Fibroblast of the conjunctiva (primary cell): ENCODE measurements around the gene ZNF260.
"Not testable (repeated sequence)": the region's sequence is repeated elsewhere in the genome, so short reads cannot be mapped to it uniquely, and the experiment has no call there.

Source experiments
- DNase-seq: peaks from one replicate; pipeline ENCODE4 v3.0.0-alpha.2; 2010; ENCODE audit warnings: low read depth

Gene ZNF260

DNA sequence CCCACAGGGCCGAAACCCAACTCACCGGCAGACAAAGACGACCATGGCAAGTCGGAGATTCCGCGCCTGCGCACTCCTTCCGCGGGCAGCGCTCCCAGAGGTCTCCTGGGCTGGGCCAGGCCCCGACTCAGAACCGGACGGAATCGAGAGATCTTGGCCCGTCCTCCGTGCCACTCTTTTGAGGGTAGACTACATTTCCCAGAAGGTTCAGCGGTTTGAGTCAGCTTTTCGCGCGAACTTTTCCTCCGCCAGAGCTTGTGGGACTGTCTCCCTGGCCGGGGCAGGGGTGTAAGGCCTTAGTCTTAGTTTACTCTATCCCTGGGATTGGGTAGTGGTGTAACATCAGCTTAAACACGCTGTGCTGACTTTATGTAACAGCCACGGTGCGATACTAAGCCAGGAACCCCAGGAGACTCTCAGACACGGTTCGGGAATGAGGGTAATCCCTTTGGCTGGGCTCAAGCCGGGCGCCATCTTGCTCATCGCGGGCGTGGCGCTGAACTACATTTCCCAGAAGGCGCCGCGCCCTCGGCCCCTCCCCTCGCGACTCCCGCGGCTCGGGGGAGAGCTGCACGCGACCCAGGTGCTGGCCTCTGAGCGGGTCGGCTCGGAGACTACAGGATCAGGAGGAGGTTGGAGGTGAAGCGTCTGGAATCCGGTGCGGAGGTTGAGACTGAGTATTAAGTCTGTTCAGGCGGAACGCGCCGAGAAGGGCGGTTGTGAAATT, at the start of gene ZNF260:
ZNF260 (minus strand) TSS at position 78 of the 727 bp plus-strand sequence. CDS start 13,033 bp downstream, outside the sequence.
- peak; percentile 96 for DNase-seq

DNA sequence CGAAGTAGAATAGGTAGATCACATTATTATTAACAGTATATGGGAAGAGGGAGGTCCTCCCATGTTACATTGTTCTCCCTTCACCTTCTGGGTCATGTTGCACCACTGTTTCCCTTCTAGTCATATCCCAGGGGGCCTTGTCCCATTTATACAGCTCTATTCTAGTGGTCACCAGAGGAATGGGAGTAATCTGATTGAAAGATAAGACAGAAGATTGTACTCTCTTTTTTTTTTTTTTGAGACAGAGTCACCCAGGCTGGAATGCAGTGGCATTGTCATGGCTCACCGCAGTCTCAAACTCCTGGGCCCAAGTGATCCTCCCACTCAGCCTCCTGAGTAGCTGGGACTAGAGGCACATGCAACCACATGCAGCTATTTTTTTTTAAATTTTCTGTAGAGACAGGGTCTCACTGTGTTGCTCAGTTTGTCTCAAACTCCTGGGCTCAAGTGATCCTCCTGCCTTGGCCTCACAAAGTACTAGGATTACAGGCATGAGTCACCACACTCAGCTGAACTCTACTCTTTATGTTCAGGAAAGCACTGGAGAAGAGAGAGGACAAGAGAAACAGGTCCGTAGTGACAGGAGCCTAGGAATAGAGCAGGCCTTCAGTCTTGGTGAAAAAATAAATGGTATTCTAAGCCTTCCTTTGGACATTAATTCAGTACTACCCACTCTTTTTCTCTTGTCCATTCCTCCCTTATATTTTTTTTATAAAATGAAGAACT, 49.4 kb upstream of the ZNF260 start:
- no peak for DNase-seq

DNA sequence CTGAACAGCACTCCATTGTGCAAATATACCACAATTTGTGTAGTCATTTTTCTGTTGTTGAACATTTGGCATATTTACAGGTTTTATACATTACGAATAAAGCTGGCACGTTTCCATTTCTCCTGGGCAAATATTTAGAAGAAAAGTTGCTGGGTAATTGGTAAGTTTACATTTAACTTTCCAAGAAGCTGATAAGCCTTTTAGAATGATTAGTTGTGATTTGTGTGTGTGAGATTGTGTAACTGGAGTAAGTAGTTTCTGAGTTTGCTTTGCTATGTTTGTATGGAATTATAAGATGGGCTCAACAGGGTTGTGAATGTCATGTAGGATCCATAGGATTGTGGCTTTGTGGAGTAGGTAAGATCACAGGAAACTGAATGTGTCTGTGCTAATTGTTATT, 46.7 kb upstream of the ZNF260 start:
- no peak for DNase-seq

DNA sequence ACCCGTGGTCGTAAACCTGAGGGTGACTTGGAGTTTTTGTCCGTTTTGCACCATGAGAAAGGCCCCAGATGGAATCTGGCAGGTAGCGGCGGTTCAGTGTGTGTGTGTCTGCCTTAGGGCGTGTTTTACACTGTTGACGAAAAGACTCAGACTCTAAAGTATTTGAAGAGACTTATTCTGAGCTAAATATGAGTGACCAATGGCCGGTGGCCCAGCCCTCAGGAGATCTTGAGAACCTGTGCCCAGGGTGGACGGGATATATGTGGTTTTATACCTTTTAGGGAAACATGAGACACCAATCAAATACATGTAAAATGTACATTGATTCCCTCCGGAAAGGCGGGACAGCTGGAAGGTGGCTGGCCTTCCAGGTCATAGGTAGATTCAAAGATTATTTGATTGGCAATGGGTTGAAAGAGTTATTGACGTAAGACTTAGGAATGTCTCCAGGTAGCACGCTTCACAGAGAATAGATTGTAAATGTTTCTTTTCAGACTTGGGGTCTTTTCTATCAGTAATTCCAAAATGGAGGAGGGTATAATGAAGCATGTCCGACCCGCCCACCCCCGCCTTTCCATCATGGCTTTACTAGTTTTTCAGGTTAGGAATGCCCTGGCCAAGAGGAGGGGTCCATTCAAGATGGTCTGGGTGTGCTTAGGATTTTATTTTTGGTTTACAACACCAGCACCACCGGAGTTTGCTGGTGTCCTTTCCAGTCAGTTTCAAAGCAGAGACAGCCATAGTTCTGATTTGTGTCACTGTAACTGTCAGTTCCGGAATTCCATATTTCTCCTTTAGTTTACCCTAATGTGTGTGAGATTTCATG, 46.0 kb upstream of the ZNF260 start:
- no peak for DNase-seq

DNA sequence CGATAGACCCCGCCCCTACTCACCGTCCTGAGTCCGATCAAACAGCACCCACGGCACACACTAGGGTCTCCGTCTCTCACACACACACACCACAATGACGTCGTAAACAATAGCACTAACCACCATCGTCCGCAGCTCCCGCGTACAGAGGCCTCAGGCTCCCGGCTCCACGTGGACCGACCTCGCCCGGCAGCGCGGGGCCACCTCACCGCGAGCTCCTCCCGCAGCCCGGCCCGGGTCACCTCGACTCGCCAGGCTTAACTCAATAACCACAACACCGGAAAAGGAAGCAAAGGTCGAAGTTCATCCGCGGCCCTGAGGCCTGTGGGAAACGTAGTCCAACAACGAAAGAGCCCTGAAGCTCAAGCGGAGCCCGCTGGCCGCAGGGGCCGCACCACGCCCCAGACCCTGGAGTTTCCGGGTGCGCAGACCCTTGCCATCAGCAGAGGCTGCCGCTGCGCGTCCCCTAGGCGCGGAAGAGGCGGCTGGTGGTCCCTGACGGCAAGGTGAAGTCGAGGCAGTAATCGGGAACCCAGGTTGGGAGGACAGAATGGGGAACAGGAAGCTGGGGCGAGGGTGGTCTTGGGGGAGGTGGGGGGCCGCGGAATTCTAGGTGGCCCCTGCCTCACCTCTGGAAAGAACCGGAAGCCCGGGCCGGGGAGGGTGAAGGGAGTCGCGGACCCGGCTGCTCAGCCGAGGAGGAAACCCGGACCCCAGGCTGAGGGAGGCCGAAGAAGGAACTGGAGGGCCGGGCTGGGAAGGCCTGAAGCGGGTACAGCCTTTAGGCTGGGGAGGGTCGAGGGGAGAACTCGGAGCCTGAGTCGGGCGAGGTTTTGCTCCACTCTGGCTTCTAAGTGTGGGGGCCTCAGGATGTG, 45.2 kb upstream of the ZNF260 start, which contains the start of gene ZNF529:
ZNF529 (minus strand) TSS at position 273 of the 875 bp plus-strand sequence. CDS start 946 bp downstream, outside the sequence.
- DNase-seq: peak; percentile 59

DNA sequence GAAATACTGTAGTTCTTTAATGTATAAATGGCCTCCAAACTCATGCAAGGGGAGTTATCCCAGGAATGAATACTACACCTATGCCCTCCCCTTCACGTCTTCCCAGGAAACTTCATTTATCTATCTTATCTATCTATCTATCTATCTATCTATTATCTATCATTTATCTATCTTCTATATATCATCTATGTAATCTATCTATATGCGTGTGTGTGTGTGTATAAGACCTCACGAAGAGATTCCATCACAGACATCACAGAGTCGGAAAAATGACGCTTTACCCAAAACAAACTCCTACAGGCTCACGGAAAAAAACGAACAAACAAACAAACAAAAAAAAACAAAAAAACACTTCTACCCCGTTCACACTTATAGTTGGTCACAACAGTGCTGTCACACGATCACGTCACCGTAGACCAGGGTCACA, 44.5 kb upstream of the ZNF260 start:
- no peak for DNase-seq

DNA sequence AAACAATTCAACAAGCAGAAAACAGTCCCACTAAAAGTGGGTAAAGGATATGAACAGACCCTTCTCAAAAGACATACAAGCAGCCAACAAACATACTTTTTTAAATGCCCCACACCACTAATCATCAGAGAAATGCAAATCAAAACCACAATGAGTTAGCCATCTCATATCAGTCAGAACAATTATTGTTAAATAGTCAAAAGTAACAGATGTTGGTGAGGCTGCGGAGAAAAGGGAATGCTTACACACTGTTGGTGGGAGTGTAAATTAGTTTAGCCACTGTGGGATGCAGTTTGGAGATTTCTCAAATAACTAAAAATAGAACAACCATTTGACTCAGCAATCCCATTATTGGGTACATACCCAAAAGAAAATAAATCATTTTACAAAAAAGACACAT, 36.3 kb upstream of the ZNF260 start:
- DNase-seq: no peak

DNA sequence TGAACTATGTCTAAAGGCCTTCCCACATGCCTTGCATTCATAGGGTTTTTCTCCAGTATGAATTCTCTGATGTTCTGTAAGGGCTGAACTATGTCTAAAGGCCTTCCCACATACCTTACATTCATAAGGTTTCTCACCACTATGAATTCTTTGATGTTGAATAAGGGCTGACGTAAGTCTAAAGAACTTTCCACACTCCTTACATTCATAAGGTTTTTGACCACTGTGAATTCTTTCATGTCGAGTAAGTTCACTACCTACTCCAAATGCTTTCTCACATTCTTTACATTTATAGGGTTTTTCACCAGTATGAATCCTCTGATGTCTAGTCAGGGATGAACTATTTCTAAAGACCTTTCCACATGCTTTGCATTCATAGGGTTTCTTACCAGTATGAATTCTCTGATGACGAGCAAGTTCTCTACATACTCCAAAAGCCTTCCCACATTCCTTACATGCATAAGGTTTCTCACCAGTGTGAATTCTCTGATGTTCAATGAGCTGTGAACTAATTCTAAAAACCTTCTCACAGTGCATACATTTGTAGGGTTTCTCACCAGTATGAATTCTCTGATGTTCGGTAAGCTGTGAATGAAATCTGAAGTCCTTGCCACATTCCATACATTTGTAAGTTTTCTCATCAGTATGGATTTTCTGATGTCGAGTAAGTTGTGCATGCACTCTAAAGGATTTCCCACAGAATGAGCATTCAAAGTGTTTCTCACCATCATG, 19.1 kb upstream of the ZNF260 start:
- no peak for DNase-seq

DNA sequence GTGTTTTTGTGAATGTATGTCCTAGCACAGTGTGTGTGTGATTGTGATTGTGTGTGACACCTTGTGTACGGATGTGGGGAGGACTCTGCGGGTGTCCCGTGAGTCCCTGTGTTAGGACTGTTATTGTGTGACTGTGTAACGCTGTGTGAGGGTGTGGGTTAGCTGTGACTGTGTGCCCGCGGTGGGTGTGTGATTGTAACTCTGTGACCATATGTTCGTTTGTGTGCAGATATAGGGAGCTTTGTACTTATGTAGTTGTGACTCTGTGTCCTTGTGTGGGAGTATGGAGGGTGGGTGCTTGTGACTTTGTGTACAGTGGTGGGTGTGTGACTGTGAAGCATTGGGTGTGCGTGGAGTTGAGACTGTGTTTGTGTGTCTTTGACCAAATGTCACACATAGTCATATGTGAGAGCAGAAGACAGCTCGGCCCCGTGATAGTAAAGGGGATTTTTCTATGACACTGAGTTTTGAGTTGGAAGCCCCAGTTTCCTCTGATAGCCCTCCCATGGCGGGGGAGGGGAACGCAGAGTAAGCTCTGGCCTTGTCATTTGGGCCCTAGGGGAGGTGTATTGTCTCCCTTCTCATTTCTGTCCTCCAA, 949 bp upstream of the ZNF260 start:
- no peak for DNase-seq

DNA sequence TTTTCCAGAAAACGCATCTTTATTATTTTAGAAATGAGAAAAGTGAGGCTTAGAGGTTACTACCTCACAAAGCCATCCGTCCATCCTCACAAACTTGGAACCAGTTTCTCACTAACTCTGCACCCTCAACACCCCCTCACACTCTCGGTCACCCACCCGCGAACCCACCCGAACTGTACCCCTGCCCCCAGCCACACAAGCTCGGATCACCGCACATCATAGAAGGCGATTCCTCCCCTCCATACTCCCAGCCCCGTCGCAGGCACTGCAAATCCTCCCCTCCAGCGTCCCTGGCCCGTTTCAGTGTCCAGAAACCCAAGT, 238 bp downstream of the ZNF260 start:
- no peak for DNase-seq

DNA sequence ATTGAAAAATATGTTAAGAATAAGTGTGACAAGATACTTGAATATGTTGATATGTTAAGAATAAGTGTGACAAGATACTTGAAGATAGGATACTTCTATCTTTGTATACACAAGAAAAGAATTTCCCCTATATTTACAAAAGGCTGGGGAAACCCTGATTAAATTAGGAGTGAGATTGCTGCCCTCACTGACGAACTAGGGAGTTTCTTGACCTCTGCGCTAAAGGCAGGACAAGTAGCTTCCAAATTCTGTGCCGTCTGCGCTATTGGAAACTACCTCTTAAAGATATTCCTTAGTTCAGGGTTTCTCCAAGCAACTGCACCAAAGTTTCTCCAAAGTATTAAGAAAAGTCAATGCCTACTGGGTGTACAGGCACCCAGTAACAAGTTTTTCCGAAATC, 730 bp downstream of the ZNF260 start:
- no peak for DNase-seq

DNA sequence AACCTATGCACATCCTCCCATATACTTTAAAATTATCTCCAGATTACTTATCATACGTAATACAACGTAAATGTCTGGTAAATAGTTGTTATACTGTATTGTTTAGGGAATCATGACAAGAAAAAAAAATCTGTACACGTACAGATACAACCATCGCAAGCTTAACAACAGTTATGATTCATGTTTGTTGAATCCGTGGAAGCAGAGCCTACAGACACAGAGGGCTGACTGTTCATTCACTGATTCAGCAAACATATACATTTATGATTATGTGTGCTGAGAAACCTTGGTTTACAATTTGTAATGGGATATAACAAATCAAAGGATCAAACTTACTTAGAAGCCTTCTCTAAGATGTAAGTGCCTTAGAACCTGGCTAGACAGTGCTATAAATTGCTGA, 1.5 kb downstream of the ZNF260 start:
- no peak for DNase-seq

DNA sequence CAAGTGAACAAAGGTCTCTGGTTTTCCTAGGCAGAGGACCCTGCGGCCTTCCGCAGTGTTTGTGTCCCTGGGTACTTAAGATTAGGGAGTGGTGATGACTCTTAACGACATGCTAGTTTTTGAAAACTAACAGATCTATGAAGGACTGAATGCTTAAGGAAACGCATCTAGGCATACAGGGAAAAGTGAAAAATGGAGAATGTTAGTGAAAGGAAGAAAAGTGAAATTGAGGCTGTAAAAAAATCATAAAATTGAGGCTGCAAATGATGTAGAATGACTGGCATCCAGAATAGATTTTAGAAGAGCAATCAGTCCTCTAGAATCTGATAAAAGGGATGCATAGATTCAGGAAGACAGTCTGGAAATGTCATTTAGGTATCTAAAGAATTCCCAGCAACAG, 3.5 kb downstream of the ZNF260 start:
- no peak for DNase-seq

DNA sequence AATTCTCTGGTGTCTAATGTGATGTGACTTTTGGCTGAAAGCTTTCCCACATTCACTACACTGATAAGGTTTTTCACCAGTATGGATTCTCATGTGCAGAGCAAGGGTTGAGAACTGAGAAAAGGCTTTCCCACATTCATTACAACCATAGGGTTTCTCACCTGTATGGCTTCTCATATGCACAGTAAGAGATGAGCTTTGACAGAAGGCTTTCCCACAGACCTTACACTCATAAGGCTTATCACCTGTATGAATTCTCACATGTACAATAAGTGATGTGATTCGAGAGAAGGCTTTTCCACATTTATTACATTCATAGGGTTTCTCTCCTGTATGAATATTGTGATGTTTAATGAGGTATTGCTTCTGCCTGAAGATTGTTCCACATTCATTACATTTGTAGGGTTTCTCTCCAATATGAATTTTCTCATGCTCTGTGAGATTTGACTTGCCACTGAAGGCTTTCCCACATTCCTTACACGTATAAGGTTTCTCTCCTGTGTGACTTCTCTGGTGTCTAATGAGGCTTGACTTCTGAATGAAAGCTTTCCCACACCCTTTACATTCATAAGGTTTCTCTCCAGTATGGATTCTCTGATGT, 14.0 kb downstream of the ZNF260 start:
- no peak for DNase-seq

DNA sequence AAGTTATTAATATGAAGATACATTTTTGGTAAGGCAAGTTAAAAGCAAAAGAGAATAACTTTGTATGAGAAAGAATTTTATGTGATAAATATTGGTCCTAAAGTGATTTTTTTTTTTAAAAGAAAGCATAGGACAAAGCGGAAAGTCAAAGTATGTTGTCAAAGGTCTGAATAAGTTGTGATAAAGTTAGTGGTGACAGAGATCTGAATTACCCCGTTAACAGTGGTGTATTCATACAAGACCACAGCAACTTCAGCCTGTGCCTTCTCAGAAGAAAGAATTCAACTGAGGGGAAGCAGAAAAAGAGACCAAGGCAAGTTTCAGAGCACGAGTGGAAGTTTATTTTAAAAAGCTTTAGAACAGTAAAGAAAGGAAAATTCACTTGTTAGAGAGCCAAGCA, 19.7 kb downstream of the ZNF260 start:
- no peak for DNase-seq

DNA sequence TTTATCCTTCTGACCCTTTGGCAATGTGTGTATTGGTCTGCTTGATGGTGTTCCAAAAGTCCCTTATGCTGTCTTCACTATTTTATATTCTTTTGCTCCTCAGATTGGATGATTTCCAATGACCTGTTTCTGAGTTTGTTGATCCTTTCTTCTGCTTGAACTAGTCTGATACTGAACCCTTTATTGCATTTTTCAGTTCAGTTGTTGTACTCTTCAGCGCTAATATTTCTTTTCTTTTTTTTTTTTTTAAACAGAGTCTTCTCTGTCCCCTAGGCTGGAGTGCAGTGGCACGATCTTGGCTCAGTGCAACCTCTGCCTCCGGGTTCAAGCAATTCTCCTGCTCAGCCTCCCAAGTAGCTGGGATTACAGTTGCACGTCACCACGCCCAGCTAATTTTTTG, 26.1 kb downstream of the ZNF260 start:
- DNase-seq: no peak

DNA sequence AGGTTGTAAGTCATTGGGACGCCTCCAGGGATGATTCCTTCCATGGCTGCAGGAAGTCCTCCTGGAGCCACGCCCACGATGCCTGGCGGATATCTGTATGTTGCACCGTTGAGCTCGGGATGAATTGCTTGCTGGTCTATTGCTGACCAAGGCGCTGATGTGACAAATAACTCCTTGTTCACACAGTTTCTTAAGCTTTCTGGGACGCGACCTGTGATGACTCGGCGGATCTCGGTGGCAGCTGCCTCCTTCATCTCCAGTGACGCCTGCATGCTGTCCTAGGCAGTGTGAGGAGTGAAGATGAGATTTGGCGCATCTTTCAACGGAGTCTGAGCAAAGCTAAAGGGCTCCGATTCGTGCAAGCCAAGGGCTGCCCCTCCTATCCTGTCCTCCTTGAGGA, 31.1 kb downstream of the ZNF260 start:
- DNase-seq: no peak

DNA sequence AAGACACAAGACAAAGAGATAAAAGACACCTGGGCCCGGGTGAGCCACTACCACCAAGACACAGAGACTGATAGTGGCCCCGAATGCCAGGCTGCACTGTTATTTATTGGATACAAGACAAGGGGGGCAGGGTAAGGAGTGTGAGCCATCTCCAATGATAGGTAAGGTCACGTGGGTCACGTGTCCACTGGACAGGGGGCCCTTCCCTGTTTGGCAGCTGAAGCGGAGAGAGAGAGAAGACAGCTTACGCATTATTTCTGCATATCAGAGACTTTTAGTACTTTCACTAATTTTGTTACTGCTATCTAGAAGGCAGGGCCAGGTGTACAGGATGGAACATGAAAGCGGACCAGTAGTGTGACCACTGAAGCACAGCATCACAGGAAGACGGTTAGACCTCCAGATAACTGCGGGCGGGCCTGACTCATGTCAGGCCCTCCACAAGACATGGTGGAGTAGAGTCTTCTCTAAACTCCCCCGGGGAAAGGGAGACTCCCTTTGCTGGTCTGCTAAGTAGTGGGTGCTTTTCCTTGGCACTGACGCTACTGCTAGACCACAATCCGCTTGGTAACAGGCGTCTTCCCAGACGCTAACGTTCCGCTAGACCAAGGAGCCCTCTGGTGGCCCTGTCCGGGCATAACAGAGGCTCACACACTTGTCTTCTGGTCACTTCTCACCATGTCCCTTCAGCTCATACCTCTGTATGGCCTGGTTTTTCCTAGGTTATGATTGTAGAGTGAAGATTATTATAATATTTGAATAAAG, 35.2 kb downstream of the ZNF260 start:
- peak; percentile 18 for DNase-seq

DNA sequence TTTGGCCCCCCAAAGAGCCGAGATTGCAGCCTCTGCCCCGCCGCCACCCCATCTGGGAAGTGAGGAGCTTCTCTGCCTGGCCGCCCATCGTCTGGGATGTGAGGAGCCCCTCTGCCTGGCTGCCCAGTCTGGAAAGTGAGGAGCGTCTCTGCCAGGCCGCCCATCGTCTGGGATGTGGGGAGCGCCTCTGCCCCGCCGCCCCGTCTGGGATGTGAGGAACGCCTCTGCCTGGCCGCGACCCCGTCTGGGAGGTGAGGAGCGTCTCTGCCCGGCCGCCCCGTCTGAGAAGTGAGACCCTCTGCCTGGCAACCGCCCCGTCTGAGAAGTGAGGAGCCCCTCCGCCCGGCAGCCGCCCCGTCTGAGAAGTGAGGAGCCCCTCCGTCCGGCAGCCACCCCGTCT, 37.2 kb downstream of the ZNF260 start:
- DNase-seq: not testable (repeated sequence)
